Omental fat pad (tissue), 4 donors: ENCODE data around the gene ARRDC3. TPM values are rescaled to one million over a fixed set of nuclear protein-coding genes. Genes with fewer than 3 reads are reported as not detected.
"Not testable (repeated sequence)": the region's sequence is repeated elsewhere in the genome, so short reads cannot be mapped to it uniquely, and the experiment has no call there.

Experiments
- ATAC-seq: fragments of 150-250 bp; one replicate; pipeline ENCODE4 v1.9.1; 2016; ENCODE audit warnings: mild to moderate bottlenecking, moderate library complexity; ENCODE audit not compliant: low FRiP score
- DNase-seq: peaks from one replicate; pipeline ENCODE4 v3.0.0-alpha.2; 2019; ENCODE audit warnings: low spot score
- CTCF ChIP-seq, 3 donors: fragments of 450-650 bp; IDR thresholded peaks; one replicate each; pipeline ENCODE4 v1.5.1; 2016 to 2017; ENCODE audit warnings: antibody characterized with exemption in 3 of 3, mild to moderate bottlenecking in 3 of 3, moderate library complexity in 2 of 3
- total RNA-seq, 4 donors: library from RNA; depleted of rRNA; stranded (reverse); fragments of >200 nt; gene quantifications; one replicate each; pipeline ENCODE4 v1.1.0, GENCODE V29; 2016

Gene ARRDC3
- total RNA-seq, 4 donors from 2014 or later: 36.8 to 87.0 (median 61.0) TPM

GRCh38 chr5:91343916-91344315 is 39.2 kb downstream of the ARRDC3 start:
- DNase-seq (no peak), ATAC-seq (no peak)
- TF ChIP-seq CTCF (IDR thresholded peaks at IDR 0.05): no peak

GRCh38 chr5:91342931-91343330 is 40.2 kb downstream of the ARRDC3 start:
- not testable (repeated sequence) for DNase-seq, ATAC-seq

- TF ChIP-seq CTCF (IDR thresholded peaks at IDR 0.05): no peak
- no peak for ATAC-seq
- no peak for DNase-seq
Measured at GRCh38 chr5:91341154-91341553, 42.0 kb downstream of the ARRDC3 start.

- DNase-seq: no peak
- TF ChIP-seq CTCF (IDR thresholded peaks at IDR 0.05): no peak
- ATAC-seq: no peak
Measured at GRCh38 chr5:91340532-91340931, 42.6 kb downstream of the ARRDC3 start.

GRCh38 chr5:91339063-91339705 is 43.9 kb downstream of the ARRDC3 start:
- no peak for TF ChIP-seq CTCF (IDR thresholded peaks at IDR 0.05)
- DNase-seq: no peak
- no peak for ATAC-seq

- ATAC-seq: no peak
- DNase-seq: no peak
- no peak for TF ChIP-seq CTCF (IDR thresholded peaks at IDR 0.05)
Measured at GRCh38 chr5:91332267-91333045, 50.7 kb downstream of the ARRDC3 start.

GRCh38 chr5:91331705-91332104 is 51.4 kb downstream of the ARRDC3 start:
- ATAC-seq (no peak), DNase-seq (no peak)
- TF ChIP-seq CTCF (IDR thresholded peaks at IDR 0.05): no peak
